Right atrium auricular region (tissue), 2 donors: ENCODE measurements around the gene ZNF362. TPM values are rescaled to one million over a fixed set of nuclear protein-coding genes. Genes with fewer than 3 reads are reported as not detected.

Experiments
- DNase-seq: peaks from one replicate; pipeline ENCODE4 v3.0.0-alpha.2; 2019; ENCODE audit warnings: low spot score
- H3K27ac ChIP-seq, 2 donors: fragments of 200-600 bp; sonication (generic); 1 replicate in 1 of 2; 2 replicates in 1 of 2; pipeline ENCODE4 v1.5.1; 2016 to 2019
- H3K27me3 ChIP-seq, 2 donors: fragments of 200-600 bp; sonication (generic); one replicate each; pipeline versions ENCODE4 v1.5.1 to v1.6.0; 2017 to 2019
- H3K36me3 ChIP-seq: fragments of 200-600 bp; sonication (generic); one replicate; pipeline ENCODE4 v1.5.1; 2016
- H3K4me1 ChIP-seq, 2 donors: fragments of 200-600 bp; sonication (generic); one replicate each; pipeline versions ENCODE4 v1.5.1 to v1.6.0; 2017 to 2019
- H3K4me3 ChIP-seq, 2 donors: fragments of 200-600 bp; sonication (generic); 1 replicate in 1 of 2; 2 replicates in 1 of 2; pipeline ENCODE4 v1.5.1; 2017 to 2019; ENCODE audit warnings: mild to moderate bottlenecking in 1 of 2, moderate library complexity in 1 of 2
- H3K9me3 ChIP-seq, 2 donors: fragments of 200-600 bp; sonication (generic); one replicate each; pipeline ENCODE4 v1.5.1; 2019
- CTCF ChIP-seq, 2 donors: fragments of 200-600 bp; sonication (generic); IDR thresholded peaks; one replicate each; pipeline ENCODE4 v1.5.1; 2019; ENCODE audit warnings: antibody characterized with exemption in 2 of 2
- total RNA-seq, 2 donors: library from RNA; depleted of rRNA; stranded (reverse); fragments of >200 nt; gene quantifications; one replicate each; pipeline ENCODE4 v1.1.0, GENCODE V29; 2016

Gene ZNF362
- total RNA-seq, 2 donors from 2014 or later = 23.5 to 50.5 TPM

- H3K4me1 ChIP-seq = peaks cover 0 to 40% of the 10 kb centered on the region in 2 donors
- TF ChIP-seq CTCF (IDR thresholded peaks at IDR 0.05) = no peak
- H3K36me3 ChIP-seq = peaks cover 28% of the 10 kb centered on the region
- H3K27me3 ChIP-seq = no peaks in the 10 kb centered on the region
- no peak for DNase-seq
- no peaks in the 10 kb centered on the region for H3K9me3 ChIP-seq
- no peak overlapping the region for H3K27ac ChIP-seq
- no peak overlapping the region for H3K4me3 ChIP-seq
Measured at GRCh38 chr1:33273406-33273805, 17.1 kb downstream of the ZNF362 start.

GRCh38 chr1:33273961-33274371, 17.7 kb downstream of the ZNF362 start:
- Histone ChIP-seq H3K9me3 (no peaks in the 10 kb centered on the region), H3K36me3 (peaks cover 30% of the 10 kb centered on the region), H3K27ac (no peak overlapping the region), H3K4me3 (no peak overlapping the region), H3K4me1 (peaks cover 0 to 34% of the 10 kb centered on the region in 2 donors), H3K27me3 (no peaks in the 10 kb centered on the region)
- DNase-seq = no peak
- no peak for TF ChIP-seq CTCF (IDR thresholded peaks at IDR 0.05)

GRCh38 chr1:33274446-33274845, 18.2 kb downstream of the ZNF362 start:
- peaks cover 32% of the 10 kb centered on the region for H3K36me3 ChIP-seq
- H3K27me3 ChIP-seq = no peaks in the 10 kb centered on the region
- no peak for TF ChIP-seq CTCF (IDR thresholded peaks at IDR 0.05)
- no peaks in the 10 kb centered on the region for H3K9me3 ChIP-seq
- DNase-seq = no peak
- H3K4me1 ChIP-seq = peaks cover 0 to 30% of the 10 kb centered on the region in 2 donors
- no peak overlapping the region for H3K4me3 ChIP-seq
- no peak overlapping the region for H3K27ac ChIP-seq

- H3K9me3 ChIP-seq = no peaks in the 10 kb centered on the region
- H3K27ac ChIP-seq = no peak overlapping the region
- peaks cover 35% of the 10 kb centered on the region for H3K36me3 ChIP-seq
- no peak for TF ChIP-seq CTCF (IDR thresholded peaks at IDR 0.05)
- H3K27me3 ChIP-seq = no peaks in the 10 kb centered on the region
- H3K4me1 ChIP-seq = peaks cover 0 to 25% of the 10 kb centered on the region in 2 donors
- no peak for DNase-seq
- no peak overlapping the region for H3K4me3 ChIP-seq
Measured at GRCh38 chr1:33275195-33275594, 18.9 kb downstream of the ZNF362 start.

- no peak for DNase-seq
- Histone ChIP-seq H3K36me3 (peaks cover 37% of the 10 kb centered on the region), H3K4me3 (no peak overlapping the region), H3K4me1 (peaks cover 0 to 19% of the 10 kb centered on the region in 2 donors), H3K27ac (no peak overlapping the region), H3K9me3 (no peaks in the 10 kb centered on the region), H3K27me3 (no peaks in the 10 kb centered on the region)
- TF ChIP-seq CTCF (IDR thresholded peaks at IDR 0.05) = no peak
Measured at GRCh38 chr1:33275706-33276572, 19.6 kb downstream of the ZNF362 start.
